ENCODE results near the gene TMEM247.

DNA sequence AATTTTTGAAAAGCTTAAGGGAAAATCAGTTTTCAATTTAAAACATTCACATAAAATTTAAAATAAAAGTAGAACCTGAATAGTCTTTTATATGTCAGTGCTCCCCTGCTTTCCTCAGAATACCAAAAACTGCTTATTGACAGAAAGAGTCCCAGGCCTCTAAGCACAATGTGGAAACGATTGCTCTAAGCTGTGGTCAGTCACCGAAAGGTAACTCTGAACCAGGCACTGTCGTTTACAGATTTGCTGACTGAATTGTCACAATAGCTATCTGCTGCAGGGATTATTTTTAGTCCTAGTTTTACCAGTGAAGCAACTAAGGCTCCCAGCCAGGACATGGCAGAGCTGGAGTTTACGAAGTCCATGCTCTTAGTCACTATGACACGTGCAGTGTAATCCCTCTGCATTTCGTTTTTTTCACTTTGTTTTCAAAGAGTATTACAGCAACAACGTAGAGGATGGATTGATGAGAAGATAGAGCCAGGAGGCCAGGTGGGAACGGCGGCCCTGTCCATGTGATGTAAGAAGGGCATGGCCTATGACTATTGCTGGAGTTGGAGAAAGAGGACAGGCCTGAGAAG is 28.1 kb upstream of the TMEM247 start:
- TF ChIP-seq CTCF (IDR thresholded peaks at IDR 0.05) = no peak
- no peak for TF ChIP-seq POLR2A (IDR thresholded peaks at IDR 0.05)

Measured in testis (tissue), 2 donors.